GM12872 (cell line): ENCODE results near the gene EID1.

Experiments used
- CTCF ChIP-seq: IDR thresholded peaks from 3 replicates; pipeline ENCODE4 v1.5.1; 2011; ENCODE audit warnings: low read depth, mild to moderate bottlenecking, low read length, moderate library complexity; ENCODE audit not compliant: insufficient read depth

The EID1 gene

DNA sequence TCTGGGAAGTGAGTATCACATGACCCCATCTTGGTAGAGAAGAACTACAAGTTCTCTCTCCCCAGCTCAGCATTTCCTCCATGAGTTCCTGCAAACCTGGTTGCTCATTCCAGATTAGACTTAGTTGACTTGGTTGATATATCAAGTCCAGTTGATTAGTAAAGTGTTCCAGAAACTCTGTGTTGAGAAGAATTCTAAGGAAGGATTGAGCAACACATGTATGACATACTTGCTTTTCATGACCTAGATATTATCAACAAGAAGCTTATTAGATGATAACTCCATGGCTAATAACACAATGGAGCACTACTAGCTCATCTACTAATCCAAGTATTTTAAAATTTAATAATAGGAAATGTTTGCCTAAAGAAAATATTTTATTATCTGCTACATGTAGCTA is 6.4 kb upstream of the EID1 start:
- TF ChIP-seq CTCF, result no peak

DNA sequence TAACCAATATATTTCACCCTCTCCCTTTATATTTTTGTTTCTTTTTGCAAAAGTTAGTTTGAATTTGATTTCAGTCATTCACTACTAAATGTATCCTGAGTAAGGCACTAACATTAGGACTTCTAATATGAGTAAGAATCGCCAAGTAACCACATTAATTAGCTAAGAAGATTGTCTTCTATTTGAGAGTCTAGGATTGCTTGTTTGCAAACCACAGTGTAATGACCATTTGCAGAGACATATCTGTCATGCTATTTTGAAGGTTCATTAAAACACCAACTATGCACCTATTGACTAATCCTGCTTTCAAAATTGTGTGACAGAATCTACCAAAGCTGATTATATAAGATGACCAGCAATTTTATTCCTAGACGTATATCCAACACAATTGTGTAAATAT is 5.3 kb upstream of the EID1 start:
- TF ChIP-seq CTCF, result no peak

DNA sequence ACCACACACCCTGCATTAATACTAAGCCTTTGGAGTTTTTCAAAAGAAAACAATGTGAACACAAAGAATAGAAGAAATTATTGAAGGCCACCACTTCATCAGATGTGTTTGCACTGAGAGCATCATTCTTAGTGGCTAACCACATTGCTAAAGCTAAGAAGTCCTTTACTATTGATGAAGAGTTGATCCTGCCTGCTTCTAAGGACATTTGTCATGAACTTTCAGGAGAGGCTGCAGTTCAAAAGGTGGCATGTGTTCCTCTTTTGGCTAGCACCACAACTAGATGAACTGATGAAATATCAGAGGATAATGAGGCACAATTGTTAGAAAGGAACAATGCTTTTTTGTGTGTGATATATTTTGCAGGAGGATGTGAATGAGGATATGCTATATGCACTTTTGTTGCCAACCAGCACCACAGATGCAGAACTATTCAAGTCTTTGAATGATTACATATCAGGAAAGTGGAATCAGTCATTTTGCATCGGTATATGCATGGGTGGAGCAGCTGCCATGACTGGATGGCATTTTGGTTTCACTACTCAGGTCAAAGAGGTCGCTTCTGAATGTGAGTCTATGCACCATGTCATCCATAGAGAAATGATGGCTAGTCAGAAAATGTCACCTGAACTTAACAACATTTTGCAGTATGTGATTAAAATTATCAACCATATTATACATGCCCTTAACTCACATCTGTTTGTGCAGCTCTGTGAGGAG is 2.5 kb upstream of the EID1 start:
- no peak for TF ChIP-seq CTCF

DNA sequence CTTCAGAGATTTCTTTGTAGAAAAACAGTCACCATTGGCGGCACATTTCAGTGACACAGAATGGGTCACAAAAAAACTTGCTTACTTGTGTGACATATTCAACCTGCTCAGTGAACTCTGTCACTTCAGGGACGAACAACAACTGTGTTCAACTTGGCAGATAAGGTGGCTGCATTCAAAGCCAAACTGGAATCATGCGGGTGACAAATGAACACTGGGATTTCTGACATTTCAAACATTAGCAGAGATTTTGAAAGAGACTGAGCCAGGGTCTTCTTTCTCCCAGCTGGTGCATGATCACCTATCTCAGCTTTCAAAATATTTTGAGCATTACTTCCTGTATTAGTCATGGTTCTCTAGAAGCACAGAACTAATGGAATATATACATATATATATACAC is 1.9 kb upstream of the EID1 start:
- no peak for TF ChIP-seq CTCF

DNA sequence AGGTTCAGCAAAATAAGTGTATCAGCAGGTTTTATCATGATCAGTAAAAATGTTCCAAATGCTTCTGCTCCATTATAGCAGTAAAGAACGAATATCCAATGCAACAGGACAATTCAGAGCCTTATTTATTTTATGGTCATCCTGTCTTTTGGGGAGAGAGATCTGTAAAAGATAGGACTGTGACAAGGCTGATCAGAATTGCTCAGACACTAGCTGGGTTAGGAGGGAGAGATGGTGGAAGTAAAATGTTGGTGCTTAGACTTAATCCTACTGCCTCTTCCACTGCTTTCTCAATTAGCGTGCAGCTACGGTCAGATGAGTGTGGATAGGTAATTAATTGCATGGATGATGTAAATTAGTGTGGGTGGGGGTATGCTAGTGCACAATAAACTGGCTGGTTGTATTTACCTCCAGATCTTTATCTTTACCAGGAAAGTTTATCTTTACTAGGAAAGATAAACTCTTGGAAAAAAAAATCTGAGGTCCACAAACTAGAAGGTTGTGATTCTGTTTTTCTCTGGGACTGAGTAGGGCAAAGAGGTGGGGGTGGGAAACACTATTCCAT is 2.2 kb downstream of the EID1 start:
- TF ChIP-seq CTCF, result no peak

GRCh38 chr15:48883699-48884098 is 5.8 kb downstream of the EID1 start:
- no peak for TF ChIP-seq CTCF

DNA sequence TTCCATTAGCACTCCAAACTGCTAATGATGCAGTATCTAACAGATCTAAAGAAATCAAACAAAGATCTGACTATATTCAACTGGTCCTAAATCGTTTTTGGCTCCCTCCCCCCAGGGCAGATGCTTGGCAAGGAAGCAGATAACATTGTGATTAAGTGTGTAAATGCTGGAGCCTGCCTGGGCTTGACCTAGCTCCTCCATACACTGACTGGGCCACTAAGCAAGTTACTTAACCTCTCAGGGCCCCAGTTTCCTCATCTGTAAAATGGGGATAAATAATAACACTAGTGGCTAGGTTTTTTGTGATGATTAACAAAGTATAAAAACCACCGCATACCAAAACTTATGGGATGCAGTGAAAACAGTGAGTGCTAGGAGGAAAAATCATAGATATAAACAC is 9.2 kb downstream of the EID1 start:
- TF ChIP-seq CTCF, result no peak
